K562 treated with DMSO at 1 percent for 12 hours (cell line): ENCODE measurements around the gene MAG. TPM values are rescaled to one million over a fixed set of nuclear protein-coding genes. Genes with fewer than 3 reads are reported as not detected.

Experiments
- total RNA-seq: library from RNA; unstranded; fragments of 300-600 nt; gene quantifications from 2 replicates; pipeline ENCODE4 v1.2.3, GENCODE V29; 2022; ENCODE audit not compliant: insufficient read depth

Gene MAG
- total RNA-seq, result 0.47 and 3.3 TPM in 2 replicates

GRCh38 chr19:35291916-35292315 lies at the start of gene MAG:
Gene MAG (plus strand): TSS chr19:35292161. CDS start chr19:35295409, 3,248 bp downstream.

DNA sequence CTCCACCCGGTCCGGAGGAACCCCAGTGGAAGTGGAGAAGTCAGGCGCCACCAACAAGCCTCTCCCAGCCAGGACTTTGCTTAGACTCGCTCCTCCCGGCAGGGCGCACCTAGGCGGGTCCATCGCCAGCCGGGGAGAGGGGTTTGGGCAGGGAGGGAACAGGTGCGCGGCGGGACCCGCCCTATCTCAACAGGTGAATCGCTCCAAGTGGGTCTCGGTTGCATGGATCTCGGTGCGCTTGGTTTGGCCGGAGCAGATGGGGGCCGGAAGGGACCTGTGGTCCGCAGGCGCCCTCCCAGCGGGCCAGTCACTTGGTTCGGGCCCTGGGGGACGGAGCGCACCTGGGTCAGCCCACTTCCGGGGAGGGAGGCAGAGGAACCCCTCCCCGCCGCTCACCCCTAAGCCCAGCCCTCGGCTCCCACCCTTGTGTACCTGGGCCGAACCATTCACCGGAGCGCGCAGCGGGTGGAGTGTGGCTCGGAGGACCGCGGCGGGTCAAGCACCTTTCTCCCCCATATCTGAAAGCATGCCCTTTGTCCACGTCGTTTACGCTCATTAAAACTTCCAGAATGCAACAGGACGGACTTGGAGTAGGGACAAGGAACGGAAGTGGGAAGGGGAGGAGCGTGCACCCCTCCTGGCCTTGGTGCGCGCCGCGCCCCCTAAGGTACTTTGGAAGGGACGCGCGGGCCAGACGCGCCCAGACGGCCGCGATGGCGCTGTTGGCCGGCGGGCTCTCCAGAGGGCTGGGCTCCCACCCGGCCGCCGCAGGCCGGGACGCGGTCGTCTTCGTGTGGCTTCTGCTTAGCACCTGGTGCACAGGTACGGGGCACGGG lies 43.4 kb upstream of the MAG start, which contains the start of gene LSR:
Gene LSR, plus strand, starts transcription at position 693 of the 836 bp plus-strand sequence. Its CDS starts 21 bp downstream, at position 714.

DNA sequence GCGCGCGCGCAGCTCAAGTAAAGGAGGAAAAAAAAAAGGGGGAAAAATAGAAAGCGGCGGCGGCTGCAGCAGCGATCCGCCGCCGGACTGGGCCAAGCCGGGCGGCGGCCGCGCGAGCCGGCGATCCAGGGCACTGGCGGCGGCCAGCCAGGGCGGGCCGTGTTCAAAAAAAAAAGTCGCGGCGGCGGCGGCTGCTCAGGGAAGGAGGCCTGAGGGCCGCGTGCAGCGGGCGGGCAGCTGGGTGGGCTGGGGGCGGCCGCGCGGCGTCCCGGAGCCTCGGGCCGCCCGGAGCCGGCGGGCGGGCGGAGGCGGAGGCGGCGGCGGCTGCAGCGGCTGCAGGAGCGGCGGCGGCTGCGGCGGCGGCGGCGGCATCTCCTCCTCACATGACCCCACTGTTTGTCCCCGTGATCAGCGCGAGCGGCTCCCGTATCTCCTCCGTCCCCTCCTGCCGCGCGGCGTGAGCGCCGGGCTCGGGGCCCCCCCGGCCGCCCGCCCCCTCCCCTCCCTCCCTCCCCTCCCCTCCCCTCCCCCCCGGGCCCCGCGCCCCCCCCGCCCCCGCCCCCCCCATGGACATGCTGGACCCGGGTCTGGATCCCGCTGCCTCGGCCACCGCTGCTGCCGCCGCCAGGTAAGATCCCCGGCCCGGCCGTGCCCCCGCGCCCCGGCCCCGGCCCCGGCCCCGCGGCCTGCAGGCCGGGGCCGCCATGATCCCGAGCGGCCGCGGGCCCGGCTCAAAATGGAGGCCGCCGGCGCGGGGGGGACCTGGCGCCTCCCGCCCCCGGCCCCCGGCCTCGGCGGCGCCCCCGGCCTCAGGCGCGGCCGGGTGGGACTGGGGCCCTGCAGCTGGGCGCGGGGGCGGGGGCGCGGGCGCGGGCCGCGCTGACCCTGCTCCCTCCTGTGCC lies 23.2 kb upstream of the MAG start, which contains the start of gene USF2:
Gene USF2, plus strand, starts transcription at position 427 of the 902 bp plus-strand sequence. Its CDS starts 140 bp downstream, at position 567.

GRCh38 chr19:35328851-35329285 lies 36.9 kb downstream of the MAG start, which contains the start of gene CD22:
Gene CD22 (plus strand): TSS chr19:35329187. CDS start chr19:35332041, 2,854 bp downstream.

GRCh38 chr19:35347171-35347929 lies 55.4 kb downstream of the MAG start, which contains the start of gene FFAR1:
Gene FFAR1 (plus strand): TSS chr19:35347902. CDS start chr19:35351552, 3,650 bp downstream.

DNA sequence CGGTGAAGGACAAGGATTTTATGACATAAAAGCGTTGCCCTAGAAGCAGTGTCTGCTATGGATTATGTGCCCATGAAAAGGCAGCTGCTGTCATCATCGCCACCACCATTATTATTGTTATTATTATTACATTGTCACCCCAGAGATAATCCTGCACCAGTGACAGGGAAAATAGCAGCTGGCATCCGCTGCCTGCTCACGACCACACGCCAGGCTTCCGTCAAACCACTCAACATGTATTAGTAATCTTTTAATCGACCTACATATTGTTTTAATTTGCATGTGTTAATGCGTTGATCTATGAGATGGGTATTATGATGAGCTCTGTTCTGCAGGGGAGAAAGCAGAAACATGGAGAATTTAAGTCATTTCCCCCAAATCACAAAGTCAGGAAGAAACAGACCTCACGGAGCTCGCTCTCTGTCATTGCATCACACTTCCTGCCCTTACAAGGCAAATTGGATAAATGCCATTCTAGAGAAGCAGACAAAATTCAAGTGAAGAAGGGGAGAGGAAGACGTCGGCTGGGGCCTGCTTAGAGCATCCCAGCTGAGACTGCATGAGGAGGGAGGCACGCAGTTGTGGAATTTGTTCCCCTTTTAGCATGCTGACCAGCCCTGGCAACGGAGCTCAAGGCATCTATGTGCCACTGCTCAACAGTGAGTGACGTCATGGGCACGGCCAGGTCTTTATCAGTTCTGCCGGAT lies 66.1 kb downstream of the MAG start, which contains the start of gene FFAR3:
Gene FFAR3, plus strand, starts transcription at position 594 of the 707 bp plus-strand sequence. CDS start 431 bp downstream, outside the sequence.

Other genes with a start within 250 kb of the MAG start
- gene FXYD3, start 176.3 kb upstream of the MAG start, total RNA-seq, result not detected in 2 replicates
- 0.93 and 1.5 TPM in 2 replicates for gene LGI4, start 157.1 kb upstream of the MAG start, total RNA-seq
- not detected in 2 replicates for gene FXYD1, start 153.3 kb upstream of the MAG start, total RNA-seq
- not detected in 2 replicates for gene FXYD7, start 148.9 kb upstream of the MAG start, total RNA-seq
- gene FXYD5, start 137.4 kb upstream of the MAG start, total RNA-seq, result 254 and 288 TPM in 2 replicates
- gene FAM187B, start 63.4 kb upstream of the MAG start, total RNA-seq, result not detected in 2 replicates
- 59.8 and 61.1 TPM in 2 replicates for gene LSR, start 43.2 kb upstream of the MAG start, total RNA-seq
- gene USF2, start 23.2 kb upstream of the MAG start, total RNA-seq, result 126 and 135 TPM in 2 replicates
- gene HAMP, start 9.6 kb upstream of the MAG start, total RNA-seq, result not detected in 2 replicates
- 1.4 and 2.2 TPM in 2 replicates for gene CD22, start 37.0 kb downstream of the MAG start, total RNA-seq
- gene FFAR1, start 55.7 kb downstream of the MAG start, total RNA-seq, result not detected in 2 replicates
- gene FFAR3, start 66.3 kb downstream of the MAG start, total RNA-seq, result not detected in 2 replicates
- not detected in 2 replicates for gene GPR42, start 78.9 kb downstream of the MAG start, total RNA-seq
- not detected in 2 replicates for gene FFAR2, start 156.1 kb downstream of the MAG start, total RNA-seq
- not detected in 2 replicates for gene KRTDAP, start 198.3 kb downstream of the MAG start, total RNA-seq
- gene DMKN, start 221.5 kb downstream of the MAG start, total RNA-seq, result not detected in 2 replicates
- gene SBSN, start 236.2 kb downstream of the MAG start, total RNA-seq, result not detected in 2 replicates
- not detected in 2 replicates for gene GAPDHS, start 241.3 kb downstream of the MAG start, total RNA-seq